HFFc6 (cell line): ENCODE results near the gene IFNA7. TPM values are rescaled to one million over a fixed set of nuclear protein-coding genes. Genes with fewer than 3 reads are reported as not detected.
"Not testable (repeated sequence)": the region's sequence is repeated elsewhere in the genome, so short reads cannot be mapped to it uniquely, and the experiment has no call there.

Source experiments
- DNase-seq: peaks from one replicate; pipeline ENCODE4 v3.0.0-alpha.2; 2018
- H3K27ac Mint-ChIP-seq: 2 replicates; pipeline ENCODE4 v1.8.0; 2020; ENCODE audit warnings: mild to moderate bottlenecking, mixed read lengths
- H3K27me3 Mint-ChIP-seq: 2 replicates; pipeline ENCODE4 v1.8.0; 2021; ENCODE audit warnings: mild to moderate bottlenecking, moderate library complexity, mixed read lengths; ENCODE audit not compliant: insufficient read depth
- H3K36me3 Mint-ChIP-seq: 2 replicates; pipeline ENCODE4 v1.8.0; 2021; ENCODE audit warnings: low read depth, mixed read lengths
- H3K4me1 Mint-ChIP-seq: 2 replicates; pipeline ENCODE4 v1.8.0; 2020; ENCODE audit warnings: low read depth, mixed read lengths
- H3K4me3 Mint-ChIP-seq: 2 replicates; pipeline ENCODE4 v1.8.0; 2020; ENCODE audit warnings: mild to moderate bottlenecking, moderate library complexity, mixed read lengths
- H3K9me3 Mint-ChIP-seq: 2 replicates; pipeline ENCODE4 v1.8.0; 2020; ENCODE audit warnings: mild to moderate bottlenecking, mixed read lengths
- long read RNA-seq: library from polyadenylated mRNA; unstranded; transcript quantifications from one replicate; pipeline ENCODE4 v2.0.0, GENCODE V29; 2019
- total RNA-seq, 6 experiments: library from RNA; stranded (reverse); fragmentation: NEBNext Ultra II Directional; extraction: Animal tissue kit (Norgen Biotek cat#: 25700); gene quantifications; 2 replicates in 1 of 6; 3 replicates in 5 of 6; pipeline ENCODE4 v1.2.3, GENCODE V29; 2021
- TF ChIP-seq, protein P1 (sequence below): fragments of 200-600 bp; sonication (generic); IDR thresholded peaks from 2 replicates; pipeline ENCODE4 v1.5.0; 2021; ENCODE audit warnings: antibody characterized with exemption, mild to moderate bottlenecking

Gene IFNA7
- not detected for total RNA-seq
- long read RNA-seq = 0 reads

DNA sequence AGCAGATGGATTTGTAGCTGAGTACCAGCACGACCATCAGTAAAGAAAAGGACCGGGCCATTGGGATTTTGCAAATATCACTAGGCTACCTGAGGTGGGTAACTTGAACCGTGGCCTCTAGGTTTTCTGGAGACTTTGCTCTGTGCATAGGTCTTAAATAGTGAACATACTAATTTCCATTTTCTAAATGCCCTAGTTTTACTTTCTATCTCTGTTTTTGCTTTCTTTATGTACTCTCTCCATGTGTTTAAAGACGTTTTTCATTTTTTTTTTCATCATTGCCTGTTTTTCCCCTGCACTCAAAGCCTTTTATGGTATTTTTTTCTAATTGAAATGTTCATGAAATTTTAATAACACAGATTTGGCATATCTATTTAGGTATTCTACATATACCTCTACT lies at the start of gene IFNA7:
TSS of gene IFNA7 (minus strand) at position 101 of the 400 bp plus-strand sequence. CDS start at position 61, 40 bp downstream.
- H3K4me3 Mint-ChIP-seq, H3K27ac Mint-ChIP-seq, H3K9me3 Mint-ChIP-seq, H3K36me3 Mint-ChIP-seq, H3K4me1 Mint-ChIP-seq, DNase-seq: not testable (repeated sequence)
- peaks cover 14% of the 10 kb centered on the region for H3K27me3 Mint-ChIP-seq

DNA sequence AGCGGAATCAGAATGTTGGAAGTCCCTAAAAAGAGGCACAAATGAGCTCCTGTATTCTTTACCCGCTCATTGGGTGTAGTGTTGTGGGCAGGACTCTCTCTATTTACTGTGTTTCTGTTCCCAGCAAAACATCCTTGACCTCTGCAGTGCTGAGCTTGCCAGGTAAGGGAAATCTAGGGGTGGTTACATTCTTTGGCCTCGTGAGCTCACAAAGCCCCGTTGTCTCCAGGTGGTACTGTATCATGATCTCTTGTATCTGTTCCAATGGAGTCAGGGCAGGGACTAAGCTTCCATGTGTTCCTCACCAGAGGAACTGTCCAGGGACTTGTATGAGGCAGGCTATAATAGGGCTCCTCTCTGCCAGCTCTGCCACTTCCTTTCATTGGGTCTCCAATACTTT lies 49.6 kb upstream of the IFNA7 start:
- DNase-seq = no peak
- H3K9me3 Mint-ChIP-seq = no peaks in the 10 kb centered on the region
- no peak overlapping the region for H3K27ac Mint-ChIP-seq
- H3K4me1 Mint-ChIP-seq = peaks cover 6% of the 10 kb centered on the region
- H3K4me3 Mint-ChIP-seq = no peak overlapping the region
- H3K36me3 Mint-ChIP-seq = no peaks in the 10 kb centered on the region
- peaks cover 32% of the 10 kb centered on the region for H3K27me3 Mint-ChIP-seq
- TF ChIP-seq, protein P1, sequence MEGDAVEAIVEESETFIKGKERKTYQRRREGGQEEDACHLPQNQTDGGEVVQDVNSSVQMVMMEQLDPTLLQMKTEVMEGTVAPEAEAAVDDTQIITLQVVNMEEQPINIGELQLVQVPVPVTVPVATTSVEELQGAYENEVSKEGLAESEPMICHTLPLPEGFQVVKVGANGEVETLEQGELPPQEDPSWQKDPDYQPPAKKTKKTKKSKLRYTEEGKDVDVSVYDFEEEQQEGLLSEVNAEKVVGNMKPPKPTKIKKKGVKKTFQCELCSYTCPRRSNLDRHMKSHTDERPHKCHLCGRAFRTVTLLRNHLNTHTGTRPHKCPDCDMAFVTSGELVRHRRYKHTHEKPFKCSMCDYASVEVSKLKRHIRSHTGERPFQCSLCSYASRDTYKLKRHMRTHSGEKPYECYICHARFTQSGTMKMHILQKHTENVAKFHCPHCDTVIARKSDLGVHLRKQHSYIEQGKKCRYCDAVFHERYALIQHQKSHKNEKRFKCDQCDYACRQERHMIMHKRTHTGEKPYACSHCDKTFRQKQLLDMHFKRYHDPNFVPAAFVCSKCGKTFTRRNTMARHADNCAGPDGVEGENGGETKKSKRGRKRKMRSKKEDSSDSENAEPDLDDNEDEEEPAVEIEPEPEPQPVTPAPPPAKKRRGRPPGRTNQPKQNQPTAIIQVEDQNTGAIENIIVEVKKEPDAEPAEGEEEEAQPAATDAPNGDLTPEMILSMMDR = no peak

DNA sequence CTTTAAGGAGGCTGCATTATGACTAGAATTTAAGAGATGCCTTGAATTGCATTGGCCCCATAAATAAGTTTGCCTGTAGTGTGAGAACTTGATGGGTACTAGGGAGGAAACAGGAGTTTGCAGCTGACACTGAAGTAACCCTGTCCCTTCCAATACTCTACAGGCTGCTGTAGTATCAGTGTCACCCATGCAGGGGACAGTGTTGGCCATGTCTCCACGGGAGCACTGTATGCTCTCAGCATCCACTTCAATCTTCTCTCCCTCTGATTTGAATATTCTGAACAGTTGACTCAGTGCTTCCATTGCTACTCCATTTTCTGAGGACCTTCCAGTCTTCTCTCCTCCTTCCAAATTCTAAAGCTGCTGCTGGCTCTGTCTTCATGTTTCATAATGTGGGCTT lies 49.2 kb upstream of the IFNA7 start:
- TF ChIP-seq, protein P1 = no peak
- Mint-ChIP-seq H3K27me3 (peaks cover 28% of the 10 kb centered on the region), H3K9me3 (no peaks in the 10 kb centered on the region), H3K36me3 (no peaks in the 10 kb centered on the region), H3K4me1 (peaks cover 6% of the 10 kb centered on the region), H3K27ac (no peak overlapping the region), H3K4me3 (no peak overlapping the region)
- no peak for DNase-seq

DNA sequence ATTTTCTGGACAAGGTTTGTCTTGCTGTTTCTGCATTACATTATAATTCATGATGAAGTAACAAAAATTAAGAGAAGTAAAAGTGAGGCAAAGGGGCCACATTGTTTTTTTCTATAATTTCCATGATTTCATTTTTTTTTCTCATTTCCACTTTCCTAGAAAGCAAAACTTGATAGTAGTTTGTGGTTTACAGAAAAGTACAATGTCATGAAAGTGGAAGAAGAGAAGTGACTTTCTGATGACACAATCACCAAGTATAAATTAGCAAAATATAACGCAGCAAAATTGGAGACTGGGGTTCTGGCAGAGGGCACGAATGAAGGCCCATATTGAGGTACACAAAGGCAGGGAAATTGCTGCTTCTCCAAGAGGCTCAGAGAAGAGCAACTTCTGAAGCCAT lies 42.8 kb upstream of the IFNA7 start:
- TF ChIP-seq, protein P1 = no peak
- Mint-ChIP-seq H3K36me3 (no peaks in the 10 kb centered on the region), H3K9me3 (no peaks in the 10 kb centered on the region), H3K27me3 (peaks cover 8% of the 10 kb centered on the region), H3K27ac (no peak overlapping the region), H3K4me1 (no peaks in the 10 kb centered on the region), H3K4me3 (no peak overlapping the region)
- DNase-seq = no peak

DNA sequence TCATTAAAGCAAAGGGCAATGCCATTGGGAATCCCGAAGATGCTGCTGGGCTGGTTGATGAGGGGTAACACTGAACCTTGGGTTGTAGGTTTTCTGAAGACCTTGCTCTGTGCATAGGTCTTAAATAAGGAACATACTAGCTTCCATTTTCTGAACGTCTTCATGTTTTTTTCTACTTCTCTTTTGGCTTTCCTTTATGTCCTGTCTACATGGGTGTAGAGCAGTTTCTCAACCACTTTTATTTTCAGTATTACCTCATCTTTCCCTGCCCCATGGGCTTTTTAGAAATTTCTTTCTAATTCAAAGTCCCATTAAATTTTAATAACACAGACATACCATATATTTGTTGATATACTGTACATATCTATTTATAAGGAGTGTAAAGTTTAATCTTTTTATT lies 37.9 kb upstream of the IFNA7 start, which contains the start of gene IFNA14:
TSS of gene IFNA14 (minus strand) at position 95 of the 400 bp plus-strand sequence. CDS start at position 25, 70 bp downstream.
- H3K9me3 Mint-ChIP-seq = no peaks in the 10 kb centered on the region
- DNase-seq = no peak
- H3K4me1 Mint-ChIP-seq = no peaks in the 10 kb centered on the region
- H3K36me3 Mint-ChIP-seq = no peaks in the 10 kb centered on the region
- TF ChIP-seq, protein P1 = no peak
- H3K27me3 Mint-ChIP-seq = peaks cover 21% of the 10 kb centered on the region
- H3K4me3 Mint-ChIP-seq = no peak within 1 kb of the TSS
- no peak within 1 kb of the TSS for H3K27ac Mint-ChIP-seq

DNA sequence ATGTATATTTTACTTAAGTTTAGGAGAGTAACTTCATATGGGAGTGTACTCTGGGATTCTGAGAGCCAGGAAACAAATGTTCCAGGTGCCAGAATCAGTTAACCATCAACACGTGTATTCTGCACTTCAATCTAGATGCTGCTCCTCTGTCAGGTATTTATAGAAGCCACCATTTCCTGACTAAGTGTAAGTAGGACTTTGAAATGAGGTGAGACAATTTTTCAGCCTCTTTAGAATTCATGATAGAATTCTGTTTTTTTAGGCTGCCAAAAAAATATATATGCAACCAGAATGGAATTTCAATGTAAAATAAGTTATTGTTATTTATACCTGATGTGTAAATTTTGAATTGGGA lies 34.3 kb upstream of the IFNA7 start:
- H3K27me3 Mint-ChIP-seq = peaks cover 38% of the 10 kb centered on the region
- not testable (repeated sequence) for H3K36me3 Mint-ChIP-seq, DNase-seq, H3K4me3 Mint-ChIP-seq, H3K9me3 Mint-ChIP-seq, H3K4me1 Mint-ChIP-seq, H3K27ac Mint-ChIP-seq
